Measurements from ENCODE around the gene KCNQ1. TPM values are rescaled to one million over a fixed set of nuclear protein-coding genes. Genes with fewer than 3 reads are reported as not detected.

The KCNQ1 gene
- polyA plus RNA-seq, 1 donor from 2014 or later, result not detected

DNA sequence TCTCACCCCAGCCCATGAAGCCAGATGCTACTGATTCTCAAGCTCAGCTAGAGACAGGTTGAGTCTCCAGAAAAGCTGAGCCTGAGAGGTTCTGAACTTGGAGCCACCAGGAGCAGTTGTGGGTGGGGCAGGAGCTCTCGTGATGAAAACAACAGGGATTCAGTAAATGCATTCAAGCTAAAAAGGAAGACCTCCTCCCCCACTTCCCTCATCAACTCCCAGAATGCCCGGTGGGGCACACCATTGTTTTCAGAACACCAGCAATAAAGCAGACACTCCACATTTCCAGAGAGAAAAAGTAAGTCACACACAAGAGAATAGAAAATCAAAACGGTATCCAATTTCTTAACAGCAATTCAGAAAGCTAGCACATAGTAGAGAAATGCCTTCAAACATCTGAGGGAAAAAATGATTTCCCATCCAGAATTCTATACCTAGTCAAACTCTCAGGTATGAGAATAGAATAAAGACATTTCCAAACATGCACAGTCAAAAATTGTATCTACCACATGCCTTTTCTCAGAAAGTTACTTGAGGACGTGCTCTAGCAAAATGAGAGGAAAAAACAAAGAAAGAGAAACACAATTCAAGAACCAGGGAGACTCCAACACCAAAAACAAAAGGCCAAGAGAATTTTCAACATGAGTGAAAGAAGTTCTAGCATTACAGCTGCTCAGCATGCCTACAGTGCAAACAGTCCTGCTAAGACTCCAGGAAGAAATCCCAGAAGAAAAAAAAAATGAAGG is 383.9 kb downstream of the KCNQ1 start:
- no peak overlapping the region for H3K9ac ChIP-seq (ENCODE audit: low read length)
- H3K9me2 ChIP-seq (ENCODE audit: insufficient read depth, low read length), result no peaks in the 10 kb centered on the region
- no peak overlapping the region for H2AFZ ChIP-seq (ENCODE audit: low read depth, low read length)
- no peaks in the 10 kb centered on the region for H3K27me3 ChIP-seq (ENCODE audit: insufficient read depth, low read depth, low read length)
- H4K20me1 ChIP-seq (ENCODE audit: insufficient read depth), result no peaks in the 10 kb centered on the region
- no peaks in the 10 kb centered on the region for H3K79me2 ChIP-seq (replicated peaks; ENCODE audit: insufficient read depth, low read length)
- no peak overlapping the region for H3K27ac ChIP-seq (ENCODE audit: low read length)
- H3K9me3 ChIP-seq (ENCODE audit: low read length), result peaks cover 5% of the 10 kb centered on the region
- H3K4me3 ChIP-seq (ENCODE audit: low read length), result no peak overlapping the region
- no peak overlapping the region for H3K4me2 ChIP-seq (ENCODE audit: low read length)
- no peaks in the 10 kb centered on the region for H3F3A ChIP-seq (ENCODE audit: insufficient read depth, low read length, poor library complexity, severe bottlenecking)
- H3K36me3 ChIP-seq (ENCODE audit: insufficient read depth, low read length), result no peaks in the 10 kb centered on the region
- TF ChIP-seq, protein P1, sequence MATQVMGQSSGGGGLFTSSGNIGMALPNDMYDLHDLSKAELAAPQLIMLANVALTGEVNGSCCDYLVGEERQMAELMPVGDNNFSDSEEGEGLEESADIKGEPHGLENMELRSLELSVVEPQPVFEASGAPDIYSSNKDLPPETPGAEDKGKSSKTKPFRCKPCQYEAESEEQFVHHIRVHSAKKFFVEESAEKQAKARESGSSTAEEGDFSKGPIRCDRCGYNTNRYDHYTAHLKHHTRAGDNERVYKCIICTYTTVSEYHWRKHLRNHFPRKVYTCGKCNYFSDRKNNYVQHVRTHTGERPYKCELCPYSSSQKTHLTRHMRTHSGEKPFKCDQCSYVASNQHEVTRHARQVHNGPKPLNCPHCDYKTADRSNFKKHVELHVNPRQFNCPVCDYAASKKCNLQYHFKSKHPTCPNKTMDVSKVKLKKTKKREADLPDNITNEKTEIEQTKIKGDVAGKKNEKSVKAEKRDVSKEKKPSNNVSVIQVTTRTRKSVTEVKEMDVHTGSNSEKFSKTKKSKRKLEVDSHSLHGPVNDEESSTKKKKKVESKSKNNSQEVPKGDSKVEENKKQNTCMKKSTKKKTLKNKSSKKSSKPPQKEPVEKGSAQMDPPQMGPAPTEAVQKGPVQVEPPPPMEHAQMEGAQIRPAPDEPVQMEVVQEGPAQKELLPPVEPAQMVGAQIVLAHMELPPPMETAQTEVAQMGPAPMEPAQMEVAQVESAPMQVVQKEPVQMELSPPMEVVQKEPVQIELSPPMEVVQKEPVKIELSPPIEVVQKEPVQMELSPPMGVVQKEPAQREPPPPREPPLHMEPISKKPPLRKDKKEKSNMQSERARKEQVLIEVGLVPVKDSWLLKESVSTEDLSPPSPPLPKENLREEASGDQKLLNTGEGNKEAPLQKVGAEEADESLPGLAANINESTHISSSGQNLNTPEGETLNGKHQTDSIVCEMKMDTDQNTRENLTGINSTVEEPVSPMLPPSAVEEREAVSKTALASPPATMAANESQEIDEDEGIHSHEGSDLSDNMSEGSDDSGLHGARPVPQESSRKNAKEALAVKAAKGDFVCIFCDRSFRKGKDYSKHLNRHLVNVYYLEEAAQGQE (IDR thresholded peaks at IDR 0.05; ENCODE audit: borderline replicate concordance), result no peak
- TF ChIP-seq MXI1 (conservative IDR thresholded peaks at IDR 0.05; ENCODE audit: poor library complexity, severe bottlenecking) (no peak), TAF1 (IDR thresholded peaks at IDR 0.05; ENCODE audit: low read depth) (no peak)
- TF ChIP-seq, protein P2, sequence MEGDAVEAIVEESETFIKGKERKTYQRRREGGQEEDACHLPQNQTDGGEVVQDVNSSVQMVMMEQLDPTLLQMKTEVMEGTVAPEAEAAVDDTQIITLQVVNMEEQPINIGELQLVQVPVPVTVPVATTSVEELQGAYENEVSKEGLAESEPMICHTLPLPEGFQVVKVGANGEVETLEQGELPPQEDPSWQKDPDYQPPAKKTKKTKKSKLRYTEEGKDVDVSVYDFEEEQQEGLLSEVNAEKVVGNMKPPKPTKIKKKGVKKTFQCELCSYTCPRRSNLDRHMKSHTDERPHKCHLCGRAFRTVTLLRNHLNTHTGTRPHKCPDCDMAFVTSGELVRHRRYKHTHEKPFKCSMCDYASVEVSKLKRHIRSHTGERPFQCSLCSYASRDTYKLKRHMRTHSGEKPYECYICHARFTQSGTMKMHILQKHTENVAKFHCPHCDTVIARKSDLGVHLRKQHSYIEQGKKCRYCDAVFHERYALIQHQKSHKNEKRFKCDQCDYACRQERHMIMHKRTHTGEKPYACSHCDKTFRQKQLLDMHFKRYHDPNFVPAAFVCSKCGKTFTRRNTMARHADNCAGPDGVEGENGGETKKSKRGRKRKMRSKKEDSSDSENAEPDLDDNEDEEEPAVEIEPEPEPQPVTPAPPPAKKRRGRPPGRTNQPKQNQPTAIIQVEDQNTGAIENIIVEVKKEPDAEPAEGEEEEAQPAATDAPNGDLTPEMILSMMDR (IDR thresholded peaks at IDR 0.05; ENCODE audit: poor library complexity, severe bottlenecking), result no peak

DNA sequence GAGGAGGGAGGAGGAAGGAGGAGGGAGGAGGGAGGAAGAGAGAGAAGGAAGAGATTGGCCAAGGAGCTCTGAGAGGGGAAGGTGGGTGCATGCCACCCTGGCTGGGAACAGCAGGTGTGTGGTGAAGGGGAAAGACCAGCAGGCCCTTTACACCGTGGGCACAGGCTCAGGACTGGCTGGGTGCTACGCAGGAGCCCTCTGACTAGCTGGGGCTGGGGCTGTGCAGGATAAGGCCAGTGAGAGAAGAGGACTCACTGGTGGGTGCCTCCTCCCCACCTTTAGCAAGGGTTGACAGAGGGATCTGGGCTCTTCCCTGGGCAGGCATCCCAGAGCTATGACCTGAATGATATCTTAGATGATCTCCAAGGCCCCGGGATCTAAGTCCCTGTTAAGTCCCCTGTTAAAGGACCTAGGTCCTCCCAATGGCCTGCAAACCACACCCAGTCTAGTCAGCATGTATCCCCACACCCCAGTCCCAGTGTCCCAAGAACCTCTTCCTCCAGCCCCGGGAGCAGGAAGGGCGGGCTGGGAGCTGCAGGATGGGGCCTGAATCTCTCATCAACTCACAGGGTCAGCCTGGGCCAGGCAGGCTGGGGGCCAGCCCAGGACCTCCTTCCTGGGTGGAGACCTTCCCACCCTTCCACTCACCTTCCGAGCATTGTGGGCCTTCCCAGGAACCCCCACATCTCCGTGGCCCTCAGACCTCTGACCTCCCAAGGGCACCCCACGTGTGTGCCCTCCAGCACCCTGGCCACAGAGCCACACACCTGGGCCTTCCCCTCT is 385.4 kb downstream of the KCNQ1 start:
- no peaks in the 10 kb centered on the region for H3K79me2 ChIP-seq (replicated peaks; ENCODE audit: insufficient read depth, low read length)
- peaks cover 5% of the 10 kb centered on the region for H3K9me3 ChIP-seq (ENCODE audit: low read length)
- no peaks in the 10 kb centered on the region for H4K20me1 ChIP-seq (ENCODE audit: insufficient read depth)
- no peak overlapping the region for H3K4me3 ChIP-seq (ENCODE audit: low read length)
- H3K9me2 ChIP-seq (ENCODE audit: insufficient read depth, low read length), result no peaks in the 10 kb centered on the region
- H3K27me3 ChIP-seq (ENCODE audit: insufficient read depth, low read depth, low read length), result no peaks in the 10 kb centered on the region
- no peak overlapping the region for H3K9ac ChIP-seq (ENCODE audit: low read length)
- no peaks in the 10 kb centered on the region for H3K36me3 ChIP-seq (ENCODE audit: insufficient read depth, low read length)
- no peak overlapping the region for H3K27ac ChIP-seq (ENCODE audit: low read length)
- TF ChIP-seq TAF1 (IDR thresholded peaks at IDR 0.05; ENCODE audit: low read depth) (no peak), EZH2 (IDR thresholded peaks at IDR 0.05; ENCODE audit: borderline replicate concordance, insufficient read depth, low read length, poor library complexity, severe bottlenecking) (no peak), RAD21 (conservative IDR thresholded peaks at IDR 0.05) (no peak), SMC3 (conservative IDR thresholded peaks at IDR 0.05; ENCODE audit: poor library complexity) (no peak), EP300 (conservative IDR thresholded peaks at IDR 0.05; ENCODE audit: poor library complexity, severe bottlenecking) (no peak), MXI1 (conservative IDR thresholded peaks at IDR 0.05; ENCODE audit: poor library complexity, severe bottlenecking) (no peak), POLR2AphosphoS5 (IDR thresholded peaks at IDR 0.05) (no peak)
- TF ChIP-seq, protein P2 (IDR thresholded peaks at IDR 0.05; ENCODE audit: poor library complexity, severe bottlenecking), result no peak
- TF ChIP-seq, protein P1 (IDR thresholded peaks at IDR 0.05; ENCODE audit: borderline replicate concordance), result no peak
- H3F3A ChIP-seq (ENCODE audit: insufficient read depth, low read length, poor library complexity, severe bottlenecking), result no peaks in the 10 kb centered on the region
- H2AFZ ChIP-seq (ENCODE audit: low read depth, low read length), result no peak overlapping the region
- no peak overlapping the region for H3K4me2 ChIP-seq (ENCODE audit: low read length)

All from neural cell (in vitro differentiated cells).